HuH-7 (cell line): Measurements from ENCODE around the gene CDH4.

Source experiments
- DNase-seq: peaks from one replicate; pipeline ENCODE4 v3.0.0; 2011; ENCODE audit warnings: low spot score

CDH4 gene

GRCh38 chr20:61655591-61655990 lies 403.5 kb downstream of the CDH4 start:
- no peak for DNase-seq

- DNase-seq, result no peak
Observed at GRCh38 chr20:61656198-61656597, 404.1 kb downstream of the CDH4 start.

GRCh38 chr20:61657721-61658377 lies 405.8 kb downstream of the CDH4 start:
- no peak for DNase-seq

DNA sequence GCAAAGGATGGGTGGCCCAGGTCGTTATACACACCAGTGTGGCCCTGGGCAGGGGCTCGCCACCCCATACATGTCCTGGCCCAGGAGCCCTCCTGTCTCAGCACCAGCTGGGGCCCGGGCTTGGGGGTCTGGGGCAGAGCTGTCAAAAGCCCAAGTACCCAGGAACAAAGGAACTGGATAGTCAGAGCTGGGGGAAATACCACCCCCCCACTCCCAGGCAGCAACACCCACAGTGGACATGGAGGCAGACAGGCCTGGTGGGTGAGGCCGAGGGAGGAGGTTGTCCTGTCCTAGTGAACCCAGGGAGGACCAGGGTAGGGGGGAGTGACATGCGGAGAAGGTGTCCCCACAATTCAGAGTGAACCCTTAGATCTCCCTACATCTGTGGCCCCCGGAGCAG lies 406.5 kb downstream of the CDH4 start:
- DNase-seq, result no peak

DNA sequence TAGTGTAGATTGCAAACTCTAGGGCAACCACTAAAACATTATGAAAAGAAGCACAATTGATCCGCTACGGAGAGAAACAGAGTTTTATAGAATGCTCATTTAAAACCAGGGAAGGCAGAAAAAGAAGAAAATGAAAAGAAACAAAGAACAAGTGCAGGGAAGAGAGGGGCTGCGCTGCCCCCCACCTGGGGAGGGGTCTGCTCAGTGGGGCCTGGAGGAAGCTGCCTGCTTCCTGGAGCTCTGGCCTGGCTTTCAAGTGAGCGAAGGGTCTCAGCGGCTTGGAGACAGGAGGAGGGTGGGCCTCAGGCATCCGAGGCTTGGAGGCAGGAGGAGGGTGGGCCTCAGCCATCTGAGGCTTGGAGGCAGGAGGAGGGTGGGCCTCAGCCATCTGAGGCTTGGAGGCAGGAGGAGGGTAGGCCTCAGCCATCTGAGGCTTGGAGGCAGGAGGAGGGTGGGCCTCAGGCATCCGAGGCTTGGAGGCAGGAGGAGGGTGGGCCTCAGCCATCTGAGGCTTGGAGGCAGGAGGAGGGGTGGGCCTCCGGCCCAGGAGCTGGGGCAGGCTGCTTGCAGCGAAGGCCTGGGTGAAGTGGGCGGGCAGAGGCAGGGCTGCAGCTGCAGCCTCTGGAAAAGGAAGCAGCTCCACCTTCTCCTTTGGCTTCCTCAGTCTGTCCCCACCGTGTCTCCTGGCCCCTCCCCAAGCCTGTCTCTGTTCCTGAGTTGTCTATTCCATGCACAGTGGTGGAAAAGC lies 407.4 kb downstream of the CDH4 start:
- DNase-seq, result no peak

GRCh38 chr20:61659994-61660346 lies 407.9 kb downstream of the CDH4 start:
- no peak for DNase-seq

GRCh38 chr20:61660559-61660958 lies 408.5 kb downstream of the CDH4 start:
- DNase-seq, result no peak

GRCh38 chr20:61661025-61661424 lies 409.0 kb downstream of the CDH4 start:
- no peak for DNase-seq

- DNase-seq, result no peak
Observed at GRCh38 chr20:61661583-61661982, 409.5 kb downstream of the CDH4 start.

GRCh38 chr20:61662226-61662967 lies 410.3 kb downstream of the CDH4 start:
- no peak for DNase-seq

DNA sequence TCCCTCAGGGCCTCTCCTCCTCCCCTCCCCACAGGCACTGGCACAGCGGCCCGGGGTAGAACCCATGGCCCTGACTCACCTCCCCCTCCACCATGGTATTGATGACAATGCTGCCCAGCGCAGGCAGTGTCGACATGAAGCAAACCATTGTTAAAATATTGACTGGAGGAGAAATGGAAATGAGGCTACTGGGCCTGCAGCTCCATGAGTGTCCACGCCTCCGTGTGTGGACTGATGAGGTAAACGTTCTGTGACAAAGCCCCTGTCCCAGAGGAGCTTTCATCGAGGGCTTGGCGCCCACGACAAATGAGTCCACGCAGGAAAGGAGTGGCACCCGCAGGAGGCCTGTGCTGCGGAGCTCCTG lies 410.9 kb downstream of the CDH4 start:
- no peak for DNase-seq

GRCh38 chr20:61663521-61664425 lies 411.7 kb downstream of the CDH4 start:
- DNase-seq, result no peak

DNA sequence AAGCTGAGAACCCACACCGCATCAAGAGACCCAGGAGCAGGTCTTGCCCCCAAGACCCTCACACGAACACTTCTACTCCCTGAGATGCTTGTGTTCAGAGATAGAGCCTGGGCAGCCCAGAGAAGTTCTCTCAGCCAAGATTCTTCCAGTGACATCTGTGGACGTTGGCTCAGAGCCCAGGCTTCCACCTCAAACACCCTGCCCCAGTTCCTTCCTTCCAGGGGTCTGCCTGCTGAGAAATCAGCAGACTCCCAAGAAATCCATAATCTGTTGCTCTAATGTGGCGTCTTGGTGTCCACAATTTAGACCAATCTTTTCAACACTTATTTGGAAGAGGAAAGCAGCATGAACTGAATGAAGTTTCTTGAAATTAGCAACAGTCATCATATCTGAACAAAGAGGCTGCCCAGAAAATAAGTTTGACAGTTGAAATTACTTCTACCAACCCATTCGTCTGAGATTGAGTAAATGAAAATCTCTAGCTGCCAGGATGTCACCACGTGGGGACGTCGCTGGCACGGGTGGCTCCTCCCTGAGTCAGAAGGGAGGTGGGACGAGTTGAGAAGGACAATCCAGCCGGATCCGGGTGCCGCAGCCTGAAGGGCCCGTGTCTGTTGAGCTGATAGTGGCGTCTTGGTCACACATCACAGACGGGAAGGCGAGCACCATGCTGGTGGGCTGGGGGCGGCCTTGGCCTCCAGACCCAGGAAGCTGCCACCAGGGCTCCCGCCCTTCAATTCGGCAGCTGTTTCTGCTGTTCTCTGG lies 412.7 kb downstream of the CDH4 start:
- no peak for DNase-seq

- no peak for DNase-seq
Observed at GRCh38 chr20:61665528-61666470, 413.7 kb downstream of the CDH4 start.

DNA sequence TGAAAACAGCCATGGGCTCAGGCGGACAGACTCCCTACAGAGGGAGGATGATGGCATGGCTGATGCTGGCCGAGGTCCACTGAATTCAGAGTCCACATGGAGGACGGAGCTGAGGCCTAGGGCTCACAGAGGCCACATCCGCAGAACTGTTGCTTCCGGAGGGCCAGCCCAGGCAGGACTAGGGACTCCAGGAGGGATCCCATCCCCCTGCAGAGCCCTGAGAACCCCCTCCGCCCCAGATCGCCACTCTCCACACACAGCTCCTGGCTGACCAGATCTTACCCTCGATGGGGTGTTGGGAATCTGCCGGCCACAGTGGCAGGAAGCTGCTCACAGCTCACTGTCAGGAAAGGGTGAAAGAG lies 414.4 kb downstream of the CDH4 start:
- DNase-seq, result no peak

- DNase-seq, result no peak
Observed at GRCh38 chr20:61667056-61667792, 415.2 kb downstream of the CDH4 start.

DNA sequence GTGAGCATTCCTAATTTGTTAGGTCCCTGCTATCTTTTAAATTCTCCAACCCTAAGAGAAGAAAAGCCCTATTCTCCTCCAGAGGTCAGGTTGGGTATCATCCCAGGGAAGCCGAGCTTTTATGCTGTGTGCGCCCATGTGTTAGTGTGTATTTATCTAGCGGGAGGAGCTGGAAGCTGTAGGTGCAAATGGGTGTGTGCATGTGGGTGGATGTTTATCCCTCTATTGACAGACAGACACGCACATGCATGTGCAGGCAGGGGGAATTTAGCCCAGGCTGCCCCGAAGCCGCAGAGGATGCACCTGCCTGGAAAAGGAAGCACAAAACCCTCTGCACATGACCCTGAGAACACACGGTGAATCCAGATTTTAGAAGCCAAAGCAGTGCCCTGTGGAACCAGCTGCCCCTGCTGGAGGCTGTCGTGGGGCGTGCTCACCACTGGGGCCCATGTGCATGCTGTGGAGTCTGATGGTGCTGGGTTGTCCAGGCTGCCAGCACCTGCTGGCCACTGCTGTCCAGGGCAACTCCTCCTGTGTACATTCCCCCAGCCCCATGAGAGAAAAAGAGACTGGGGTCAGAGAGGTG lies 416.1 kb downstream of the CDH4 start:
- DNase-seq, result no peak

DNA sequence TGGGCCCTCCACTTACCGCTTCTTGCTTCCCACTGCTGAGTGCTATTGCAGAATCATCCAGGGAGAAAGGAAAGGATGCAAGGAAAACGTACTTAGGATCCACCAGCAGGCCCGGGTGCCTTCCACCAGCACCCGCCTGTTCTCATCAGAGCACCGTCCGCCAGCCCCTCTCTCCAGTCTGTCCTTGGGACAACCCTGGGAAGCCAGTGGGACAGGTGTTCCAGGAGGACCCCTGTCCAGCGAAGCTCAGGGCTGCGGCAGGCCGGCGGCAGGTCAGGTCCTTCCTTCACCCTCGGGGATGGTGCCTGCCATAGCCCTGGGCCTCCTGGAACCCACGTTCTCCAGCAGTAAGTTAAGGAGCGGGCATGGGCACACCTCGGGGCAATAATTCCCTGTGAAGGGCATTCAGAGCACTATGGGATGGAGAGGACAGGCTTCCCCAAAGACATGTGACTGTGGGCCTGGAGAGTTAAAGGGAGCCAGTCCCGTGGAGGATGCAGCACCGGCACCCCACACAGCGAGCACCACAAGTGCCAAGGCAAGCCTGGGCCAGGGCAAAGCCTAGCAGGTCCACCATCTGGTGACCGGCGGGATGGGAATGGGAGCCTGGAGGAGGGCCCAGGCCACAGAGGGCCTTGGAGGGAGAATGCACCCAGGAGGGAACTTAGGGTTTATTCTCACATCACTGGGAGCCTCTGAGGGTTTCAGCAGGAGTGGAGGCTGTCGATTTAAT lies 416.9 kb downstream of the CDH4 start:
- no peak for DNase-seq

DNA sequence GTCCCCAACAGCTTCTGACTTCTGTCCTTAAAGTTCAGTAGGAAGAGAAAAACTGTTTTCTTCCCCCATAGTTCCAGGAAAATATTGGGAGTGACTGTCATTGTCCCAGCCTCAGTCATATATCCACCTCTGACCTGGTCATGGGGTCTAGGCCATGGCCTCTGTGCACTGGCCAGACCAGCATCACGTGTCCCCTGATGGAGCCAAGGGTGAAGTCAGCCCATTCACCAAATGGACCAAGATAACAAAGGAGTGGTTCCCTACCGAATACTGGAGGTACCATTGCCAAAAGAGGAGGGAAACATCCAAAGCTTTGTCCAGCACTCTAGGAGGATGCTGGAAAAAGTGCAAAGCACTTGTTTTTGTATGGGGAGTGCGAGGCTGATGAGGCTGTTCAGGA lies 418.2 kb downstream of the CDH4 start:
- DNase-seq, result no peak
